Measurements from ENCODE around the gene LRP1B. TPM values are rescaled to one million over a fixed set of nuclear protein-coding genes. Genes with fewer than 3 reads are reported as not detected.

LRP1B gene
- total RNA-seq, 1 experiment from 2014 or later: 0.21 TPM

GRCh38 chr2:140311905-140312304 lies 1818.9 kb downstream of the LRP1B start:
- intact Hi-C loops (cut with micrococcal nuclease; ENCODE audit: unreplicated experiment): no loop called here
- H3K27me3 Mint-ChIP-seq (ENCODE audit: unreplicated experiment): no peaks in the 10 kb centered on the region
- DNase-seq: no peak
- H3K4me3 Mint-ChIP-seq (ENCODE audit: low read depth, unreplicated experiment): no peak overlapping the region
- no peaks in the 10 kb centered on the region for H3K4me1 Mint-ChIP-seq (ENCODE audit: low read depth, unreplicated experiment)
- CTCF ChIA-PET: interaction anchor here (0.6 kb wide), 1 partner anchor 981 kb away, joined by 3 read pairs; no protein-coding TSS in a partner anchor
- TF ChIP-seq CTCF (IDR thresholded peaks at IDR 0.05; ENCODE audit: unreplicated experiment): no peak
- no peaks in the 10 kb centered on the region for H3K36me3 Mint-ChIP-seq (ENCODE audit: insufficient read depth, unreplicated experiment)
- BruUV-seq (replicated peaks): no TSS peak
- no peak overlapping the region for H3K27ac Mint-ChIP-seq (ENCODE audit: unreplicated experiment)
- no peaks in the 10 kb centered on the region for H3K9me3 Mint-ChIP-seq (ENCODE audit: low read depth, unreplicated experiment)

- no peak for TF ChIP-seq CTCF (IDR thresholded peaks at IDR 0.05; ENCODE audit: unreplicated experiment)
These were observed 1822.1 kb downstream of the LRP1B start for GRCh38 chr2:140308706-140309105.

DNA sequence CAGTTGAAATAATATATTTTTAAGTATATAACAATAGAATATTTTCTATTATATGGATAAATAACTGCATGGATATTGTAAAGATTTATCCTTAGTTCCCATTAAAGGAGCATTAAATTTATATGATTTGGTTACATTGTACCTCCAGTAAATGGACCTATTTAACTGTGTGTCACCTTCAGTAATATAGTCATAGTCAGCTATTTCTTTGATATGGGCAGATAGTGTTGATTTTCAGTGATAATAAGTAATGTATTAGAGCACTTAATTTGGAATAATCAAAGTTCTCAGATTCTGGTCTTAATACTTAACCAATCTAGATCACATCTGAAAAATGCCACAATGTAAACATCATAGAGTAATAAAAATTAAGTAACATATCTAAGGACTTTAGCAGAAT lies 1823.3 kb downstream of the LRP1B start:
- no peaks in the 10 kb centered on the region for H3K9me3 Mint-ChIP-seq (ENCODE audit: low read depth, unreplicated experiment)
- H3K27ac Mint-ChIP-seq (ENCODE audit: unreplicated experiment): no peak overlapping the region
- CTCF ChIA-PET: no interaction called here
- H3K4me1 Mint-ChIP-seq (ENCODE audit: low read depth, unreplicated experiment): no peaks in the 10 kb centered on the region
- no peak overlapping the region for H3K4me3 Mint-ChIP-seq (ENCODE audit: low read depth, unreplicated experiment)
- DNase-seq: no peak
- no peaks in the 10 kb centered on the region for H3K36me3 Mint-ChIP-seq (ENCODE audit: insufficient read depth, unreplicated experiment)
- TF ChIP-seq CTCF (IDR thresholded peaks at IDR 0.05; ENCODE audit: unreplicated experiment): no peak
- intact Hi-C loops (cut with micrococcal nuclease; ENCODE audit: unreplicated experiment): no loop called here
- BruUV-seq (replicated peaks): no TSS peak
- H3K27me3 Mint-ChIP-seq (ENCODE audit: unreplicated experiment): no peaks in the 10 kb centered on the region

More at GRCh38 chr2:140308706-140309105, 1822.1 kb downstream of the LRP1B start:
- no TSS peak for BruUV-seq (replicated peaks)
- Mint-ChIP-seq H3K4me1 (ENCODE audit: low read depth, unreplicated experiment) (no peaks in the 10 kb centered on the region), H3K4me3 (ENCODE audit: low read depth, unreplicated experiment) (no peak overlapping the region), H3K36me3 (ENCODE audit: insufficient read depth, unreplicated experiment) (no peaks in the 10 kb centered on the region), H3K27ac (ENCODE audit: unreplicated experiment) (no peak overlapping the region), H3K27me3 (ENCODE audit: unreplicated experiment) (no peaks in the 10 kb centered on the region), H3K9me3 (ENCODE audit: low read depth, unreplicated experiment) (no peaks in the 10 kb centered on the region)
- no peak for DNase-seq
- CTCF ChIA-PET: no interaction called here
- intact Hi-C loops (cut with micrococcal nuclease; ENCODE audit: unreplicated experiment): no loop called here

DNA sequence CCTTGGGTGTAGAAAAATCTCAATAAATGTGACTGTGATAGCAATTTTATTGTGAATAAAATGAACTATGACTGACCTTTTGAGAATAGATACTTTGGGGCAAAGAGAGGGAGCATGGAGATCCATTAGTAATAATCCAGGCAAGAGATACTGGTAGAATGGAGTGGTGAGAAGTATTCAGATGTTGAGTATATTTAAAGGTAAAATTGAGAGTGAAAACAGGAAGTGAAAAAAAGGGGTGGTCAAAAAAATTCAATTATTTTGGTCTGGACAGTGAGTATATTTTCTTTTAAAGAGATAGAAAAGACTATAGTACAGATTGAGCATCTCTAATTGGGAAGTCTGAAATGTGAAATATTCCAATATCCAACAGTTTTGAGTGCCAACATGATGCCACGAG lies 1835.0 kb downstream of the LRP1B start:
- CTCF ChIA-PET: no interaction called here
- Mint-ChIP-seq H3K27ac (ENCODE audit: unreplicated experiment) (no peak overlapping the region), H3K27me3 (ENCODE audit: unreplicated experiment) (no peaks in the 10 kb centered on the region), H3K36me3 (ENCODE audit: insufficient read depth, unreplicated experiment) (no peaks in the 10 kb centered on the region), H3K4me1 (ENCODE audit: low read depth, unreplicated experiment) (no peaks in the 10 kb centered on the region), H3K4me3 (ENCODE audit: low read depth, unreplicated experiment) (no peak overlapping the region), H3K9me3 (ENCODE audit: low read depth, unreplicated experiment) (peaks cover 5% of the 10 kb centered on the region)
- no peak for TF ChIP-seq CTCF (IDR thresholded peaks at IDR 0.05; ENCODE audit: unreplicated experiment)
- intact Hi-C loops (cut with micrococcal nuclease; ENCODE audit: unreplicated experiment): no loop called here
- DNase-seq: no peak
- BruUV-seq (replicated peaks): no TSS peak
